H7 (cell line): ENCODE data around the gene KIF1B. TPM values are rescaled to one million over a fixed set of nuclear protein-coding genes. Genes with fewer than 3 reads are reported as not detected.

Experiments
- DNase-seq: peaks from one replicate; pipeline ENCODE4 v3.0.0; 2012
- H3K27me3 ChIP-seq: 2 replicates; pipeline ENCODE4 v1.6.0; 2011; ENCODE audit warnings: mild to moderate bottlenecking, low read length; ENCODE audit not compliant: control insufficient read depth, insufficient read depth
- H3K36me3 ChIP-seq: replicated peaks from 2 replicates; pipeline ENCODE4 v1.5.1; 2011; ENCODE audit warnings: low read length; ENCODE audit not compliant: control insufficient read depth, insufficient read depth
- H3K4me3 ChIP-seq: 2 replicates; pipeline ENCODE4 v1.5.1; 2011; ENCODE audit warnings: low read depth, mild to moderate bottlenecking, control low read depth, low read length, moderate library complexity; ENCODE audit not compliant: insufficient read depth
- total RNA-seq: library from RNA; depleted of rRNA; stranded (reverse); fragments of >200 nt; shearing (Covaris generic); gene quantifications from 2 replicates; pipeline ENCODE4 v1.2.3, GENCODE V29; 2014

KIF1B gene
- total RNA-seq, 1 experiment from 2014 or later: 32.1 TPM

DNA sequence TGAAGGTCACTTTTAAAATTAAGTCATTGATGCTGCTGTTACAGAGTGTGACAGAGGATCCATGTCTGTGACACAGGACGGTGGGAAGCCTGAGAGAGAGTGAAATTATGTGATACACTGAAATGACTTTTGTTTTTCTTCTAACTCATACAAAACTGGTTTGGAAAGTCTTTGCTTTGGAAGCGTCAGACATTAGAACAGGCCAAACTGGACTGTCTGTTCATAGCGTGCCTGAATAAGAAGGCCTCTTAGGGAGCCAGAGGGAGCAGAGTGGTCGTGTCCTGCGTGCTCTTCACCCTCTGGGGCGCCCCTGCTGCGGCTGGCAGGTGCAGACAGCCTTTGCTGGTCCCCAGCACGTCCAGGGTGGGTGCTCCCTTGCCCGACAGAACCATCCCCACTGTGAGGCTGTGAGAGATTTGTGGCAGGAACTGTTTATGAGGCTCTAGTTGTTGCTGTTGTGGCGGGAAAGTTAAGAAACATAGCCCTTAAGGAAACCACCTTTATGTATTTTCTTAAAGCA lies 168.8 kb downstream of the KIF1B start:
- Histone ChIP-seq H3K36me3 (peaks cover 13% of the 10 kb centered on the region), H3K4me3 (no peak overlapping the region), H3K27me3 (no peaks in the 10 kb centered on the region)
- DNase-seq: no peak

- H3K36me3 ChIP-seq: peaks cover 13% of the 10 kb centered on the region
- no peak overlapping the region for H3K4me3 ChIP-seq
- H3K27me3 ChIP-seq: no peaks in the 10 kb centered on the region
- DNase-seq: no peak
These were observed 169.3 kb downstream of the KIF1B start for GRCh38 chr1:10379676-10380075.

DNA sequence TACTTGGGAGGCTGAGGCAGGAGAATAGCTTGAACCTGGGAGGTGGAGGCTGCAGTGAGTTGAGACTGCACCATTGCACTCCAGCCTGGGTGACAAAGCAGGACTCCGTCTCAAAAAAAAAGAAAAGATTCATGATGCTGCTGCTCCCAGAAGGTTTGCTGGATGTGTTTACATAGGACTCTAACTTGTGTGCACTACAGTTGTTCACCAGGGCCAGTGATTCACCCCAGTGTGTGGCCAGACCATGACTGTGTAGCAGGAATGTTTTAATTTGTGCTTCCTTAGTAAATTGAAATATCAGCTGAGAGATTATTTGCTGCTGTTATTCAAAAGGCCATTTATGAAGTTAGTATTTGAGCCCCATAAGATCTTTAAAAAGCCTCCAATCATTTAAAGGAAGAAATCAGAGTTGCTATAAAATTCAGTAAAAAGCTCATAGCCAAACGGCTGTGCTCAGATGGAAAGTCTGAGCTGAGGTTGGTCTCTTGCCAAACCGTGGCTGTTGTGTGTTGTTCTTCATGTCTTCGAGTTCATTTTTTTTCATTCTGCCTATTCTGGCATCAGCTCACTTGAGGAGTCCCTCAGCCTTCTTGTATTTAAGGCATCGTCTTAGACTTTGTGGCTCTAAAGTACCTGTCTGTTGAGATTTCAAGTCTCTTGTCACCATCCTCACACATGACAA lies 170.4 kb downstream of the KIF1B start:
- no peak for DNase-seq
- Histone ChIP-seq H3K4me3 (no peak overlapping the region), H3K27me3 (no peaks in the 10 kb centered on the region), H3K36me3 (peaks cover 9% of the 10 kb centered on the region)

DNA sequence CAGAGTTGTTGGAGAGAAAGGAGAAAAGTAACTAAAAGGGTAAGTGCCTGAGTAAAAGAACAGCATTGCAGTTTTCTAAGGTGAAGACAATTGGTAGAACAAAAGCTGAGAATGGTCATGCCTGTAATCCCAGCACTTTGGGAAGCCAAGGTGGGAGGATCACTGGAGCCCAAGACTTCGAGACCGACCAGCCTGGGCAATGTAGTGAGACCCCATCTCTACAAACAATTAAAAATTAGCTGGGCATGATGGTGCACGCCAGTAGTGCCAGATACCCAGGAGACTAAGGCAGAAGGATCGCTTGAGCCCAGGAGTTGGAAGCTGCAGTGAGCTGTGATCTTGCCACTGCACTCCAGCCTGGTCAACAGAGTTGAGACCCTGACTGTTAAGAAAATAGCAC lies 173.3 kb downstream of the KIF1B start:
- H3K27me3 ChIP-seq: no peaks in the 10 kb centered on the region
- H3K36me3 ChIP-seq: peaks cover 2% of the 10 kb centered on the region

GRCh38 chr1:10384219-10384618 lies 173.8 kb downstream of the KIF1B start:
- DNase-seq: no peak
- H3K27me3 ChIP-seq: no peaks in the 10 kb centered on the region
- H3K36me3 ChIP-seq: peaks cover 2% of the 10 kb centered on the region
- H3K4me3 ChIP-seq: no peak overlapping the region

More for the DNA sequence above, 173.3 kb downstream of the KIF1B start:
- no peak overlapping the region for H3K4me3 ChIP-seq
- DNase-seq: no peak

DNA sequence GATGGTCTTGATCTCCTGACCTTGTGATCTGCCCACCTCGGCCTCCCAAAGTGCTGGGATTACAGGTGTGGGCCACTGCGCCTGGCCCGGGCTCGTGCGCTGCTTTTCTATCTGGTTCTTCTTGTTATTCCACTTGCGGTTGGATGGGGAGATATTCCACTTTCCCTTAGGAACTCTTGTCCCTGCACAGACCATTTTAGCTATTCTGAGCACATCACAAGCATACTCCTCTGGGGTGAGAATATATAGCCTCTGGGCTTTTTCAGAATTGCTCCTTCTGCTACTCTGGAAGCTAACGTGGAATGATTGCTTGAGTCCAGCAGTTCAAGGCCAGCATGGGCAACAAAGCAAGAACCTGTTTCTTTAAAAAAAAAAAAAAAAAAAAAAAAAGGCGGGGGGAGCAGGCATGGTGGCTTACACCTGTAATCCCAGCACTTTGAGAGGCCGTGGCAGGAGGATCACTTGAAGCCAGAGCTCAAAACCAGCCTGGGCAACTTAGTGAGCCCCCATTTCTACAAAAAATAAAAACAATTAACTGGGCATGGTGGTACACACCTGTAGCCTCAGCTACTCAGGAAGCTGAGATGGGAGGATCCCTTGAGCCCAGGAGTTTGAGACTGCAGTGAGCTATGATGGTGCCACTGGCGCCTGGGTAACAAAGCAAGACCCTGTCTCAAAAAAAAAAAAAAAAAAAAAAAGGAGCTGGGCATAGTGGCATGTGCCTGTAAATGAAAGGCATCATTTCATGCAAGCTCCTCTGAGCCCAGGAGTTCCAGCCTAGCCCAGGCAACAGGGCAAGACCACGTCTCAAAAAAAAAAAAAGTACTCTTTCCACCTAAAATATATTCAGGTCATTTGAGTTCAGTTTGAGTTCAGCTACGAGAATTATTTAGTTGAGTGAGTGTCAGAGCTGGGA lies 176.6 kb downstream of the KIF1B start:
- Histone ChIP-seq H3K36me3 (peaks cover 2% of the 10 kb centered on the region), H3K4me3 (no peak overlapping the region), H3K27me3 (no peaks in the 10 kb centered on the region)
- no peak for DNase-seq

- DNase-seq: peak; percentile 72
- peaks cover 2% of the 10 kb centered on the region for H3K36me3 ChIP-seq
- no peaks in the 10 kb centered on the region for H3K27me3 ChIP-seq
- H3K4me3 ChIP-seq: no peak overlapping the region
These were observed 177.5 kb downstream of the KIF1B start for GRCh38 chr1:10387677-10388386.

DNA sequence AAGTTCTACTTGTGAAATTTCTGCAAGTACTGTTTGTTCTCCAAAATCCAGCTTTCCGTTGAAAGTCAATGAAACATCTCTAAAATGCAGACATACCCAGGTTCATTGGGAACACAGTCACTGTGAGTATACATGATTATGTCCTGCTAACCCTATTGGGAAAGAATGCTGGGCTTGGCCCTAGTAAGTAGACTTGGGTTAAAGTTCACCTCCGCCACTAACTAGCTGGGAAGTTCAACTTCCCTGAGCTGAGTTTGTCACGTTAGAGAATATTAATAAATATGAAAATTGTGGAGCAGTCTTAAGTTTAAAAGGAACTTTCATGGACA lies 178.0 kb downstream of the KIF1B start:
- DNase-seq: no peak
- H3K4me3 ChIP-seq: no peak overlapping the region
- H3K36me3 ChIP-seq: peaks cover 2% of the 10 kb centered on the region
- no peaks in the 10 kb centered on the region for H3K27me3 ChIP-seq

DNA sequence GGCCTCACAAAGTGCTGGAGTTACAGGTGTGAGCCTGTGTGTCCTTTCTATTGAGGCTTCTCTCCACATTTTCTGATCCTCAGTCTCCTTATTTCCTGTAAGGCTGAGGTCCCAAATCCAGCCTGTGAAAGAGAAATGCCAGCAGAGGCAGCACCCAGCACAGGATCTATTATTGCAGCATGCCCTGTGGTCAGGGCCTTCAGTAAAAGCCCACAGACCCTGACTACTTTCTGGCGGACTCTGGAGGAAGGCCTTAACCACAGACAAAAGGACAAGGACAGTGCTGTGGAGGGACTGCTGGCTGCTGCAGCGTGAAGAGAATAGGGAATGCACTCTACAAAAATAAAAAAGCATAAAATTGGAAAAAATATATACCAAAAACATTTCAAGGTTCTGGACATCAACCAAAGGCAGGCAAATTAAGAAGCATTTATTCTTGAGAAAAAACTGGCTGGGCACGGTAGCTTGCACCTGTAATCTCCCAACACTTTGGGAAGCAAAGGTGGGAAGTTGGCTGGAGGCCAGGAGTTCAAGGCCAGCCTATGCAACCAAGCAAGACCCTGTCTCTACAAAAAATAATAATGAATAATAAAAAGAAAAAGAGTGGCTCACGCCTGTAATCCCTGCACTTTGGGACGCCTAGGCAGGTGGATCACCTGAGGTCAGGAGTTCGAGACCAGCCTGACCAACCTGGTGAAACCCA lies 179.1 kb downstream of the KIF1B start:
- DNase-seq: no peak
- H3K27me3 ChIP-seq: no peaks in the 10 kb centered on the region
- no peak overlapping the region for H3K4me3 ChIP-seq
- peaks cover 2% of the 10 kb centered on the region for H3K36me3 ChIP-seq

GRCh38 chr1:10396870-10397269 lies 186.5 kb downstream of the KIF1B start:
- no peak overlapping the region for H3K4me3 ChIP-seq
- no peaks in the 10 kb centered on the region for H3K27me3 ChIP-seq
- no peak for DNase-seq
- H3K36me3 ChIP-seq: peaks cover 7% of the 10 kb centered on the region

GRCh38 chr1:10398278-10398733 lies 187.9 kb downstream of the KIF1B start:
- peak overlapping the region; percentile 99 for H3K4me3 ChIP-seq
- no peaks in the 10 kb centered on the region for H3K27me3 ChIP-seq
- DNase-seq: no peak
- H3K36me3 ChIP-seq: peaks cover 14% of the 10 kb centered on the region

DNA sequence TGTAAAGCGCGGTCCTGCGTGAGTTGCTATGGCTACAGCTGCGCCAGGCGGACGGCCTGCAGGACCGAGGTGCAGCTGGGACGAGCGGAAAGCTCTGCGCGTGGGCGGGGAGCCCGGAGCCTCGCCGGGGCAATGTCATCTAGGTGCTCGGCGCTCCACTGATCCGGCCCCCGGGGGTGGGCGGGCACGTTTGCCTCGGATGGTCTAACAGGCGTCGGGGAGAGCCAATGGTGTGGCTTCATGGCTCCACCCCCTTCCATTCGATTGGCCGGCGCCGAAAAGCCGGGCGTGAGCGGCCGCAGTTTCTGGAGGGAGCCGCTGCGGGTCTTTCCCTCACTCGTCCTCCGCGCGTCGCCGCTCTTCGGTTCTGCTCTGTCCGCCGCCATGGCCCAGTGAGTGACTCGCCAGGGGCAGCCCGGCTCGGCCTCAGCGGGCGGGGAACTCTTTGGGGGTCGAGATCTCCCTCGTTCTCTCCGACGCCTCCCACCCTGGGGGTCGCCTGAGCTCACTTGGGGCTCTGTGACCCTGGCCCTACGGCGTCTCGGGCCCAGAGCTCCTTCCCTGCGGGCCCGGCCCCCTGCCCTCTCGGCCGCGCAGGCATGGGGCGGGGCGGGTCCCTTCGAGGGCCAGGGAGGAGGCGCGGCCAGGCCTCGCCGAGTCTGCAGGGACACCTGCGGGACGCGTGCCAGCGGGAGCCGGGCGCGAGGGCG lies 188.5 kb downstream of the KIF1B start, which contains the start of gene PGD:
PGD (plus strand) TSS at position 331 of the 710 bp plus-strand sequence; CDS start at position 385, 54 bp downstream.
- Histone ChIP-seq H3K27me3 (no peaks in the 10 kb centered on the region), H3K4me3 (peak within 1 kb of the TSS; percentile 99), H3K36me3 (peaks cover 18% of the 10 kb centered on the region)
- DNase-seq: peak; percentile 100

DNA sequence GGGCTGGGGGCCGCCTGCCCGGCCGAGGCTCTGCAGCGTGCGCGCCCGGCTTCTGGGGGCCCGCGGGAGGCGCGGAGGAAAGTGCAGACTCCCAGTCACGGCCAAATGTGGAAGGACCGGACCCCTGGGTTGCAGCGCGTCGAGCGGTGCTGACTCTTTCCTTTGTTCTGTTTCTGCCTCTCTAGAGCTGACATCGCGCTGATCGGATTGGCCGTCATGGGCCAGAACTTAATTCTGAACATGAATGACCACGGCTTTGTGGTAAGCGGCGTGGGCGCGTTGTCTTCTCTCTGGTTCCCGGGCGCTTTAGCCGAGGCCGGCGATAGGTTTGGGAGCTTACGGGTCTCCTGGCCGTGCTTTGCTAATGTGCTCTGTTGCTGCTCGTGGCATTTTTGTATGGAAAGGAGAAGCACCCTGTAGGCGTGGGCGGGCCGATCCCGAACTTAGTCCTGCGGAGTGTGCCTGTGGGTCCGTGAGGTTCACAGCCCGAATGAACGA lies 189.1 kb downstream of the KIF1B start:
- peak overlapping the region; percentile 99 for H3K4me3 ChIP-seq
- no peak for DNase-seq
- H3K36me3 ChIP-seq: peaks cover 22% of the 10 kb centered on the region
- H3K27me3 ChIP-seq: no peaks in the 10 kb centered on the region
